HG03159 (cell line): ENCODE measurements around the gene SHH.

Experiments used
- ATAC-seq: cut with Tn5 transposase; IDR thresholded peaks from one replicate; pipeline ENCODE4 v1.9.1; 2021; ENCODE audit warnings: mild to moderate bottlenecking, moderate library complexity; ENCODE audit not compliant: unreplicated experiment

SHH gene

DNA sequence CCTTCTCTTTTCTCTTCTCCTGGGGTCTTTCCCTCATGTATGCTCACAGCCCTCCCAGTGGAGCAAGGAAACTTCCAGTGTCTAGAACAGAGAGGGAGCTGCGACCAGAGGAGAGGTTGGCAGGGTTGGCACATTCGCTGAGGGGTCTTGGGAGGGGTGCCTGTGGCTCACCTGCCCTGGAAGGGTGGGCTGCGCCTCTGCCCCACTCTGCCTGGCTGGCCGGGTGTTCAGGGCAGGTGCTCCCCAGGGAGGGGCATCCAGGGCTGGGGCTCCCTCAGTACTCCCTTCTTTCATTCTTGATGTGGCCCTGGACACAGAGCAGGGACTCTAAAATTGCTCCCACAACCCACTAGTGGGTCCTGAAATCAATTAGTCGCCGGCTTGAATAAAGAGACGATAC, 16.9 kb downstream of the SHH start:
- no peak for ATAC-seq

DNA sequence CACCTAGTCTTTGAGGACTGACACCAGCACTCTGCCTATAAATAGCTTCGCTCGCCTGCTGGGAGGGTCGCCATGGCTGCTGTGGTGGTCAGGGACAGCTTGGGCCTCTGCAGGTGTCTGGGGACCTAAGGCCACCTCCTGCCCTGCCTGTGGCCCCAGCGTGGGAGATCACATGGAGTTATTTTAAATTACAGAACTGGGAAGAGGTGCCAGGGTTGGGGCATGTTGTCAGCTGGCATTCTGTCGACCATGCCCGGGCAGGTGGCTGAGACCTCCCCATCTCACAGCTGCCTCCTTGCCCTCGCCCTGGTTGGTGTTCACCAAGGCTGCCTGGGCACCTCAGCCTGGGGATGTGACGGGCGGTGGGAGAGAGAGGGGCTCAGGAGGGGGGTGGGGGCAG, 18.1 kb downstream of the SHH start:
- no peak for ATAC-seq

DNA sequence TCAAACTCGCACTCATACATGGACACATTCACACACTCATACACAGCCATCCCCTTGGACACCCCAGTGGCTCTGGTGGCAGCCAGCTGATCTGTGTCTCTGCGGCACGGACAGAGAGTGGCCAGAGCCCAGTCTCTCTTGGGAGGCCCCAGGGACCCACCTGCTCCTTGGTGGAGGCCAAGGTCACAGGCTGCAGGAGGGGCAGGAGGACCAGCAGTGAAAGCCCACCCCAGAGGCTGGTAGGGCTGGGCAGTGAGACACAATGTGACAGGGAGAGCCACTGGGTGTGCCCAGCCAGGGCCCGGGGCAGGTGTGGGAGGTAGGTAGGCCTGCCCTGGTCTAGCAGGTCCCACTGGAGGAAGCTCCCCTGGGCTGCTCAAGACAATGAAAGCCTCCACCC, 18.5 kb downstream of the SHH start:
- no peak for ATAC-seq

DNA sequence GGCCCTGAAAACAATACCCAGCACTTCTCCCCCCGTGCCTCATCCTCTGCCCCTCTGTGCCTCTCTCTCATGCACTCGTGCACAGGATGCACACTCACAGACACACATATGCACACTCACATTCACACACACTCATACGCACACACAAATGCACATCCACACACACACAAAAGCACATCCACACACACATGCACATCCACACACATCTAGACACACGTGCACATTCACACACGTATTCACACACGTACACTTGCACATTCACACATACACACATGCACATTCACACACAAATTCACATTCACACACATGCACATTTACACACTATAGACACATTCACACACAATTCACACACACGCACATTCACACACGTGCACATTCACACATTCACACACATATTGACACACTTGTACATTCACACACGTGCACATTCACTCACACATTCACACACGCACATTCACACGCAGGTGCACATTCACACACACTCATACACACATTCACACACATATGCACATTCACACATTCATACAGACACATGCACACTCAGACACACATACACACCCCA, 19.2 kb downstream of the SHH start:
- ATAC-seq: no peak

DNA sequence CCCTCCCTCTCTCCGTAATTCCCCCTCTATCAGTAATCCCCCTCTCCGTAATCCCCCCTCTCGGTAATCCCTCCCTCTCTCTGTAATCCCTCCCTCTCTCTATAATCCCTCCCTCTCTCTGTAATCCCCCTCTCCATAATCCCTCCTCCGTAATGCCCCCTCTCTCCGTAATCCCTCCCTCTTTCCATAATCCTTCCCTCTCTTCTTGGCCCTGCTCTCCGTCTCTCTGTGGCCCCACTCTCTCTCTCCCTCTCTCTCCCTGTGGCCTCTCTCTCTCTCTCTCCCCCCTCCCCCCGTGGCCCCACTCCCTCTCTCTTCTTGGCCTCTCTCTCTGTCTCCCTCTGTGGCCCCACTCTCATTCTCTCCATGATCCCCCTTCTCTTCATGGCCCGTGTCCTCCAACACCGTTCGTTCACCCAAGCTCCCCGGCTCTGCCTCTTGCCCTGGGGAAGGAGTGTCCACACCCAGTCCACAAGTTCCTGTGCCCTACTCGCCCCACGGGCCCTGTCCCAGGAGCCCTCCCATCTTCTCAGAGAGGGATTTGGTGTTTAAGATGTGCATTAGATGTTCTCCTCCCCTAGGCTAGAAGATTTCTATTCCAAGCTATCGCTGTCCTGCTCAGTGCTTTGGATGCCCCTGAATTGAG, 19.8 kb downstream of the SHH start:
- ATAC-seq: no peak

DNA sequence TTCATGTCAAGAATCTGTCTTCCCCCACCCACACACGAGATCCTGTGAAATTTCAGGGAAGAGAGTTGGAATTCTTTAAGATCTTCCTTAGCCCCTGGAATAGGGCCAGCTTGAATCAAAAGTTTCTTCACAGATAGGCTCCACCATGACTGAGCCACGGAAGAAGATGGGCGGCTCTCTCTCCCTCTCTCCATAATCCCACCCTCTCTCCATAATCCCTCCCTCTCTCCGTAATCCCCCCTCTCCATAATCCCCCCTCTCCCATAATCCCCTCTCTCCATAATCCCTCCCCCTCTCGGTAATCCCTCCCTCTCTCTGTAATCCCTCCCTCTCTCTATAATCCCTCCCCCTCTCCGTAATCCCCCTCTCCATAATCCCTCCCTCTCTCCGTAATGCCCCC, 20.4 kb downstream of the SHH start:
- no peak for ATAC-seq

DNA sequence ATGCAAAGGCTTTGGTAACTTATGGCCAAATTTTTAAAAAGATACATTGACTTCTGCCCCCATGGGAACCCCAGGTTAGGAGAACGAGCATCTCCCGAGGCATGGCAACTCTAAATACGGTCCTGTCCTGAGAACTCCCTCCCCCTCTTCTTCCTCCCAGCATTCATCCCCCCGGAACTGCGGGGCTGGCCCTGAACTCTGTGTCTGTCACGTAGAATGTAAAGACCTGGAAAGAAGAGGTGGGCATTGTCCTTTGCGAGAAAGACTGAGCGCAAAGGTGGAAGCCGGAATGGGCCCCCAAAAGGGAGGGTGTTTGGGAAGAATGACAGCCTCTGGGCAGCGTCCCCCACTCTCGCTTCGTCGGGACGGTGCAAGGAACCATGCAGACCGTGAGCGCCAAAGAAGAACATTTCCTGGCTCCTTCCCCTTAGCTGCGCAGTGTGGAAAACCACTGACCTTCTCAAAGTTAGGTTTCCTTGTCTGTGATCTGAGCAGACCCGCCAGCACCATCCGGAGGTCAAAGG, 21.0 kb downstream of the SHH start:
- no peak for ATAC-seq

DNA sequence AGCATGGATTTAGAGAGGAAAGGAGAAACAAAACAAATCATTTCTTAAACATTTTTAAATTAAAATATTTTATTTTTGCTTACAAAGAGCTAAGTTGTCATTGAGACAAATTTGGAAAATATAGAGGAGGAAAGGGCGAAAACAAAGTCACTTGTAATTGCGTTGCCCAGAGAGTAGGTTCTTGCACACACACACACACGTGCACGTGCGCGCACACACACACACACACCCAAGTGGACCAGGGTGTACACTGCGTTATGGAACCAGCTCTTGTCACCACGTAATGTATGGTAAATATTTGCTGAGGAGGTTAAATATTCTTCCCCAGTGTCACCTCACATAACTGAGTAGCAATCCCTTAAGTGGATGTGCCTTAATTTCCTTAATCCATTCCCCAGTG, 21.6 kb downstream of the SHH start:
- no peak for ATAC-seq

DNA sequence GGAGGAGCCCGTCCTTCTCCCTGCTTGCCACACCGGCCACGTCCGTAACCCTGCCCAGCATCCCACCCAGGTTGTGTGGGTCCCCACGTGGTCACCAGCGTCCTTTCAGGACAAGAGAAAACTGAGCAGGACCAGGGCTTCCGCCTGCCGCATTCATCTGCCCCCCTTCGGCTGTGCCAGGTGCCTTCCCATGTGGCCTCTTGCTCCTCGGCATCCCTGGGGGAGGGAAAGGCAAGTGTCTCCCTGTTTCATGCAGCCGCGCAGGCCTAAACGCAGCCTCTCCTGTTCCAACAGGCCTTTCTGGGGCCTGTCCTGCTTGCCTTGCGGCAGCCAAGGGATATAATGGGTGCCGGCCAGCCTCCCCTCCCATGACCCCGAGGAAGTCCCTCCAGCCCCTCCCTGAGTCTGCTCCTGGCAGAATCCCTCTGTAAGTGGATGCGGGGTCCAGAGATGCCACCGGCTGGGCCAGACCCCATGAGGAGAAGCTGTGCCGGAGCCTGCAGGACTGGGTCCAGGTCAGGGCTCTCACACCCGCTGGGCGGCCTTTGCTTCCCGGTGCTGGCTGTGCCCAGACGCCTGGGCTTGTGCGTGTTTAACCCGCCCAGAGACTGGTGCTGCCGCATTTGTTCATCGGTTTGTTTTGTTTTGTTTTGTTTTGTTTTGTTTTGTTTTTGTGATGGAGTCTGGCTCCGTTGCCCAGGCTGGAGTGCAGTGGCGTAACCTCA, 23.1 kb downstream of the SHH start:
- ATAC-seq: no peak

DNA sequence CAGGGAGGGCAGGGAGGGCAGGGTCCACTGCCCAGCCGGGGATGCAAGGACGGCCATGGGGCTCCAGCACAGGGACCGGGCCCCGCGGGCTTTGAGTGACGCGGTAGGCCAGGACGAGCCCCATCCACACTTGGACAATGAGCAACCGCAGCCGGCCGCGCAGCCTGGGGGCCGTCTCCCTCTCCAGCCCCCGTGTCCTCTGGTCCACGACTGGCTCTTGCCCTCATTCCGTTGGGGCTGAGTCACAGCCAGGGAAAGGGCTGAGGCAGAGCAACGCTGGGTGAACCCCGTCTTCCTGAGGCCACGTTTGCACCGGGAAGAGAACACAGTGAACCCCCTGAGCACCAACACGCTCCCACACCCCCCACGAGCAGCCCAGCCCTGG, 23.7 kb downstream of the SHH start:
- ATAC-seq: no peak

DNA sequence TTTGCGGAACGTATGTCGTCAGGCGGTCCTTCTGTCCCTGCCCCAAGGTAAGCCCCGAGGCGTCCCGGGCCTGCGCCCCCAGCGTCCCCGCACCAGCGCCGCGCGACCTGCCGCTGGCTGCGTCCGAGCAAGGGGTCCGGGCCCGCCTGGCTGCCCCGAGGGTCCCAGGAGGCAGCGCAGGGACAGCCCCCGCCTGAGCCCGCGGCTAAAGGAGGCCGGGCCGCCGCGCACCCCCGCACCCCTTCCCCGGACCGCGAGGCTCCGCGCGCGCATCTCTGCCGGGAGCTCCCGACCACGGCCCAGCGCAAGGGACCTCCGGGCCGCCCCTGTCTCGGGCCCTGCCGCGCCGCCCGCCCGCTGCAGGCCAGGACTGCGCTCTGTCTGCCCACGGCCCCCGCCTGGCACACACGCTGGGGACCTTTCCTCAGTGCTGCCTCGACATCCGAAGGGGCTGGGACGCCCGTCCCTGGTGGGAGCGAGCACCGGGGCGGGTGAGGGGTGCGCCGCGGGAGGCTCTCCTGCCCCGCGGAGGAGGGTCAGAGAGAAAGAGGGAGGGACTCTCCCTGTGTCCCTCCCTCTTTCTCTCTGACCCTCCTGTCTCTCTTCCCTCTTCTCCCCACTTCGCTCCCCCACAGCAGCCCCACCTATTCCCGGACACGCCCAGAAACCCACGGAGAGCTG, 25.0 kb downstream of the SHH start:
- no peak for ATAC-seq

DNA sequence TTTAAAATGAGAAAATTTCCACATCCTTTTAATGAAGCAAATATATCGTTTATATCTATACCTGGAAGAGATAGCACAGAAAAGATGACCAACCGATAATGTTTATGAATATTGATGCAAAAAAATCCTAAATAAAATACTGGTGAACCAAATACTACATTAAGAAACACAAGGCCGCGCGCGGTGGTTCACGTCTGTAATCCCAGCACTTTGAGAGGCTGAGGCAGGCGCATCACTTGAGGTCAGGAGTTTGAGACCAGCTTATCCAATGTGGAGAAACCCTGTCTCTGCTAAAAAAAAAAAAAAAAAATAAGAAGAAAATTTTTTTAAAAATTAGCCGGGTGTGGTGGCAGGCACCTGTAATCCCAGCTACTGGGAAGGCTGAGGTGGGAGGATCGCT, 25.8 kb downstream of the SHH start:
- ATAC-seq: no peak

DNA sequence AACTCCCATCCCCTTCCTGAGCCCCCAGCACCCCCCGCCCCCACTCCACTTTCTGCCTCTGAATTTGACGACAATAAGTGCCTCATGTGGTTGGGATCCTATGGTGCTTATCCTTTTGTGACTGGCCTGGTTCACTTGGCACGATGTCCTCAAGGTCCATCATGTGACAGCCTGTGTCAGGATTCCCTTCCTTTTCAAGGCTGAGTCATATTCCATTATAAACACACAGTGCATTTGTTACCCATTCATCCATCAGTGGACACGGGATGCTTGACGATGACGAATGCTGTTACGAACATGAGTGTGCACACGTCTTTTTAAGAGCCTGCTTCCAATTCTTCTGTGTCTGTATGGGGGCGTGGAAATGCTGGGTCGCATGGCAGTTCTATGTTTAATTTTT, 26.7 kb downstream of the SHH start:
- ATAC-seq: no peak

DNA sequence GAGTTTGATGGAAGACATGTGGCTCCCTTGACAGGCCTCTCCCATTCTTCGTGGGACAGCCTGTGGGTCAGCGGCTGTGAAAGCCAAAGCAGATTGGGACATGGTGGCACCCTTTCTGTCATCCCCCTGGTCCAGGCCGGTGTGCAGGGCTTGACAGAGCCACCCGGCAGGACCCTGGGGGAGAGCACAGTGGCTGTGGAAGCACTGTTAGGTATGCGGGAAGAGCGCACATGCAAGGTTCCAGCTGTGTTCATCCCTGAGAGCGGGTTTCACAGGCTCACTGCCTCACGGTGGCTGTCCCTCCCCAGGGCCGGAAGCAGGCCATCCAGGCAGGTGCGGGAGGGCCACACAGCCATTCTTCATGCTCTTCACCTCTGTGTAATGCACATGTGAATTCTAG, 29.8 kb downstream of the SHH start:
- no peak for ATAC-seq

DNA sequence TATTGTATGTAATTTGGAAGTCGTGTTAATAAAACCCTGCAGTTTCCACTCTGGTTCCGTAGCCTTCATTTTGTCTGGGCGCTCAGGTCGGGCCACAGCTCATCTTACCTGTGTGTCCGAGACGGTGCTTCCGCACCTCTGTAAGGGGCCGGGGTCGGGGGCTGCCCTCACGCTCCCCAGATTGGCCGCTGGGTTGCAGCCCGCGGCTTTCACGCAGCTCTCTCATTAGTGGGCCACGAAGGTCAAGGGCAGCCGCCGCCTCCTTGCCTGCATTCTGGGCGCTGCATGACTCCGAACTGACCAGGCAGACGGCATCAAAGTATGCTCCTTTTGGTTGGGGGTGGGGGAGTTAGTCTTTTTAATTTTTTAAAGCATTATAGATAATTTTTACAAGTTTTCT, 30.8 kb downstream of the SHH start:
- no peak for ATAC-seq

DNA sequence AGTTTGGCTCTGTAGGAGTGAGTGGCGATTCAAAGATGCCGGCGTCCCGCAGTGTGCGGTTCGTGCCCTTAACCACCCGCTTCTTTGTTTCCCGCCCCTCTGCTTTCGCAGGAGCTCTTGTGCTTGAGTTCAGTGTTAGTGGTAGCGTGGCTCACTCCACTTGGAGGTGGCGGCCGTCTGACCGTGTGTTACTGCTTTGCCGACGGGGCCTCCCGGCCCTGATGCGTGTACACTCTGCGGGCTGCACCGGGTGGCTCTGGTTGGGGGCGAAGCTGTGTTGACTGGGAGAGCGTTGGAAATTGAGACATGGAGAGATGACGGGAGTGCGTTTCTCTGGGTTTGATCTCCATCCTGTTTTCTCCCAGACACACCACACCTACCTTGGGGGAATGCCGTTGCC, 31.4 kb downstream of the SHH start:
- no peak for ATAC-seq

DNA sequence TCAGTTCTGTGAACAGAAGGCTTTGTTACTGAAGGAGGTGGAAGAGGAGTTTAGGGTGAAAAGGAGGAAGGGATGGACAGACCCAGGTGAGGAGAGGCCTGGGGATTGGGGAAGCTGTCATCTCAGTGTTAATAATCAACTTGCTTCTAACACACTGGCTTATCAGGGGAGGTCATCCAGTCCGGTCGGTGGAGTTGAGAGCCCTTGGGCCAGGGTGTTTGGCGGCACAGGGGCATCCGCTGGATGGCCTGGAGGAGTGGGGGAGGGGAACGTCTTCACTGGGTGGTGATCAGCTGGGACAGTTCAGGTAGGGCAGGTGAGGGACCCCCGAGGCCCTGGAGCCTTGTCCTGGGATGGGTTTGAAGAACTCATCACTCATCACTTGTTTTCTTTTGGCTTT, 33.9 kb downstream of the SHH start:
- ATAC-seq: no peak

DNA sequence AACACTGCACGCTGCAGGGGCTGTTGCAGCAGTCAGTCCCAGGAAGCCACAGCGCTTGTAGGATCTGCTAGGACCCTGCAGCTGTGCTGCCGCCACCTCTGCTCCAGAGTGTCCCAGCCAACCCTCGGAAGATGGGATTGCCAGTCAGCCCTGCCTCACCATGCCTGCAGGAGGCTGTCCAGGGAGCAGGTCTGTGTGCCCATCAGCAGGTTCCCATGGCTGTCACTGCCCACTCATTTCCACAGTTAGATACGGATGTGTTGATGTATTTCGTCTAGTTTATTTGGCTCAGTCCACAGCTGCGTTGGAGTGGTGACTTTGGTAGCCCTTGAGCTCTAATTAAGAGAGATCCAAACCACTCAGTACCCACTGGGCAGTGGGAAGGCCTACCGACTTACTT, 35.7 kb downstream of the SHH start:
- no peak for ATAC-seq

DNA sequence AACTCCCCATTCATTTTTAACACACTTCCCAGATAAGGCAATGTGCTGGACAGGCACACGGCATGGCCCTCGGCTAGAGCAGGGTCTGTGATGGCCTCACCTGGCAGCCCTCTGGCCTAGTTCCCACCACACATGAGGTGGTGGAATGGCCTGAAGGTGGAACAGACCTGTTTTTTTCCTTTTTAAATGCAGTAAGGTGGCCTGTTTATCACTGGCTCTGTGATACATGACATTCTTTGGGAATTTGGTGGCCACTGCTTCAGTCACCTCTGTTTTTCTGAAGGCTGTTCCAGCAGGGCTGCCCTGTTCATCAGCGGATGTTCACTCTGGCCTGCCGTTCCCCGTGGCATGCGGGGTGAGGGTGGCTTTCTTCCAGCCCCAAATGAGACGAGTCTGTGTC, 36.6 kb downstream of the SHH start:
- no peak for ATAC-seq

DNA sequence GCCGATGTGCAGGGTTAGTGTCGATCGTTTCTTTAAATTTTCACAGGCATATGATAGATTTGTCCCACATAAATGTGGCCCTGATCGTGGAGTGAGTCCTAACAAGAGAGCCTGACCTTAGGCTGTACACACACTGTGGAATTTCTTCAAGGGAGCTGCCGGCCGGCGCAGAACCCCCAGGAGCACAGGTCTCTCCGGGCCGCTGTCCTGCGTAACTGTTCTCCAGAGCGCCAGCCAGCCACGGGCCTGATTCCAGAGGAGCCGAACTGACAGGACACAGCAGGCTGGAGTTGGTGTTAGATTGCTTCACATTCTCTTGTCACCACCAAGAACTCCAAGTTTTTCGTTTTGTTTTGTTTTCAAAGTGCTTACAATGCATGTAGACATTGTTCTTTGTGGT, 37.3 kb downstream of the SHH start:
- ATAC-seq: no peak

DNA sequence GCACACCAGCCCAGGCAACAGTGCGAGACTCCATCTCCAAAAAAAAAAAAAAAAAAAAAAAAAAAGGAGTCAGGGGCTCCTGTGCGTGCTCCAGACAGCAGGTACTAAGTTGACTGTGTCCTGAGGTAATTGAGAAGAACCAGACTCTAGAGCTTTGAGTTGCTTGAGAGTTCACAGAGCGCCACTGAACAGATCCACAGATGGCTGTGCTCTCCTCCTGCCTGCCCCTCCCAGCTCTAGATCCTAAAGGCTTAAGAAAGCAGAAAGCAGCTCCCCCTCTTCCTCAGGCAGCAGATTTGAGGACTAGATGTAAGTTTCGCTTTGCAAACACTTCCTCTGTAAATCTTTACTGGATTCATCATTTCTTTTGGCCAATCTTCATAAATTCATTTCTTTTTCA, 38.7 kb downstream of the SHH start:
- ATAC-seq: no peak

DNA sequence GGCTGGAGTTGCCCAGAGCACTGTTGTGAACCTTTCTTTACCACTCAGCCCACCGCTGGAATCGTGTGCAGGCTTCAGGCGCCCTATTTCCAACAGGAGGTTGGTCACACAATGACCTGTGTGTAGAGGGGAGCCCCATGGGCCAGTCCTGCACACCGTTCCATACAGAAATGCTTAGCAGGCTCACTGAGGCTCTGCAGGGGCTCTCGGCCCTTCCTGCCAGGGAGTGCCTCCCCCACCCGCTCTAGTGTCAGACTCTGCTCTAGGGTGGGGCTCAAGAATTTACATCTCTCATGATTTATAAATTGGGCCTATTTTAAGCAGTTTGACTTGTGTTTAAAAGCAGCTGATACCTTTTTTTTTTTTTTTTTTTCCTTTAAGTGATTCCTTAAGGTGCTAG, 42.0 kb downstream of the SHH start:
- ATAC-seq: no peak
